Naive B cell (primary cell): Measurements from ENCODE around the gene RAP1B. TPM values are rescaled to one million over a fixed set of nuclear protein-coding genes. Genes with fewer than 3 reads are reported as not detected.
"Not testable (repeated sequence)": the region's sequence is repeated elsewhere in the genome, so short reads cannot be mapped to it uniquely, and the experiment has no call there.

Source experiments
- ATAC-seq, 2 donors: fragments of 150-1000 bp; cut with Tn5 transposase; 2 replicates each; pipeline ENCODE4 v1.10.0; 2021; ENCODE audit warnings: low read depth in 2 of 2, mild to moderate bottlenecking in 2 of 2, moderate library complexity in 2 of 2
- DNase-seq: peaks from one replicate; pipeline ENCODE4 v3.0.0; 2022
- H3K27ac Mint-ChIP-seq, 6 donors: one replicate each; pipeline ENCODE4 v1.8.0; 2020 to 2022; ENCODE audit warnings: mild to moderate bottlenecking in 6 of 6, mixed read lengths in 6 of 6, moderate library complexity in 5 of 6, inconsistent platforms in 2 of 6
- H3K27me3 Mint-ChIP-seq, 3 donors: one replicate each; pipeline ENCODE4 v1.8.0; 2021 to 2022; ENCODE audit warnings: mixed read lengths in 3 of 3, mild to moderate bottlenecking in 1 of 3
- H3K36me3 Mint-ChIP-seq, 2 donors: one replicate each; pipeline ENCODE4 v1.8.0; 2020 to 2022; ENCODE audit warnings: mixed read lengths in 2 of 2, inconsistent platforms in 1 of 2, mild to moderate bottlenecking in 1 of 2
- H3K4me1 Mint-ChIP-seq, 3 donors: one replicate each; pipeline ENCODE4 v1.8.0; 2020 to 2022; ENCODE audit warnings: mixed read lengths in 3 of 3, inconsistent platforms in 1 of 3, mild to moderate bottlenecking in 1 of 3, moderate library complexity in 1 of 3
- H3K4me3 Mint-ChIP-seq, 8 donors: one replicate each; pipeline ENCODE4 v1.8.0; 2020 to 2022; ENCODE audit warnings: mild to moderate bottlenecking in 8 of 8, mixed read lengths in 8 of 8, moderate library complexity in 8 of 8, inconsistent platforms in 2 of 8
- H3K9me3 Mint-ChIP-seq, 7 donors: one replicate each; pipeline ENCODE4 v1.8.0; 2020 to 2022; ENCODE audit warnings: mixed read lengths in 7 of 7, mild to moderate bottlenecking in 5 of 7, inconsistent platforms in 2 of 7, moderate library complexity in 1 of 7
- polyA plus RNA-seq, 6 donors: library from polyadenylated mRNA; unstranded; fragments of 300-500 nt; fragmentation: Illumina TruSeq; gene quantifications; one replicate each; pipeline ENCODE4 v1.2.3, GENCODE V29; 2021; ENCODE audit warnings: low read depth in 6 of 6

Gene RAP1B
- polyA plus RNA-seq, 6 donors from 2014 or later = 311 to 473 (median 344) TPM

DNA sequence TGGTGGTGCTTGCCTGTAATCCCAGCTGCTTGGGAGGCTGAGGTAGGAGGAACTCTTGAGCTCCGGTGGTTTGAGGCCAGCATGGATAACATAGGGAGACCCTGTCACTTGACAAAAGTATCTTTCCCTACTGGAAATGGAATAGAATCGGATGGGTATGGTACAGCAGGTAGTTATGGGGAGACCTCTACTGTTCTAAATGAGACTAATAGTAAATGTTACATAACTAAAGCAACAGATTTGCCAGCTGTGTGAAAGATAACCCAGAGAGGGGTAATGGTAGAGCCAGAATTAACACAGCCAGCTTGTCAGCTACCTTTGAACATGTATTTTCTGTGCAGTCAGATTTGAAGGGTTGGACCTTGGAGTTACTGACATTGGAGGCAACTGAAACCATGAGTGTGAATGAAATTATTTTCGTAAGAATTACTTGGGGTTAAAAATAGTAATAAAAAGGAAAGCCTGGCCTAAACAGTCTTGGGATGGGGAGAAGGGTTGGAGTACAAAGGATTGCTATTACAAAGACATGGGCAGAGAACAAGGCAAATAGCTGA is 54.4 kb downstream of the RAP1B start:
- H3K4me1 Mint-ChIP-seq = peaks cover 7 to 16% (median 14%) of the 10 kb centered on the region in 3 donors
- no peaks in the 10 kb centered on the region for H3K9me3 Mint-ChIP-seq
- no peaks in the 10 kb centered on the region for H3K27me3 Mint-ChIP-seq
- DNase-seq = no peak
- no peaks in the 10 kb centered on the region for H3K36me3 Mint-ChIP-seq
- no peak overlapping the region for H3K4me3 Mint-ChIP-seq
- H3K27ac Mint-ChIP-seq = peak overlapping the region in 5 of 6 donors; percentile 37 to 89 (median 69)
- no peak for ATAC-seq

DNA sequence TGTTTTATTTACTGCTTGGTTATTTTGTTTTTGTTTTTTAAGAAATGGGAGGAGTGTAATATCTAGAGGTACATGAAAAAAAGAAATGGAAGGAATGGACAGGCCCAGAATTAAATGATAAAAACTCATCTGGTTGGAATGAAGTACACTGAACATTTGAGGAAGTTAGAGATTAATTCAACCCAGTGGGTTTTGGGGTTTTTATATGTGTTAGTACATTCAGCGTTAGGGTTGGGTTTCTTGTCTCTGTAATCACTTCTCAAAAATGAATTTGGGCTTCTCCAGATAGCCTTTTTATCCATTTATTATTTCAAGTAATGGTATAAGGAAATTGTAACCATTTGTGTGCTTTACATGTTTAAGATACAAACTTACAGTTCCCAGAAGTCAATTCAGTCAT is 56.6 kb downstream of the RAP1B start:
- ATAC-seq (peak; percentile 51 to 53), DNase-seq (no peak)
- Mint-ChIP-seq H3K4me3 (no peak overlapping the region), H3K27me3 (no peaks in the 10 kb centered on the region), H3K27ac (peak overlapping the region in 3 of 6 donors; percentile 21 to 87 (median 31)), H3K4me1 (peaks cover 7 to 16% (median 14%) of the 10 kb centered on the region in 3 donors), H3K36me3 (no peaks in the 10 kb centered on the region), H3K9me3 (no peaks in the 10 kb centered on the region)

DNA sequence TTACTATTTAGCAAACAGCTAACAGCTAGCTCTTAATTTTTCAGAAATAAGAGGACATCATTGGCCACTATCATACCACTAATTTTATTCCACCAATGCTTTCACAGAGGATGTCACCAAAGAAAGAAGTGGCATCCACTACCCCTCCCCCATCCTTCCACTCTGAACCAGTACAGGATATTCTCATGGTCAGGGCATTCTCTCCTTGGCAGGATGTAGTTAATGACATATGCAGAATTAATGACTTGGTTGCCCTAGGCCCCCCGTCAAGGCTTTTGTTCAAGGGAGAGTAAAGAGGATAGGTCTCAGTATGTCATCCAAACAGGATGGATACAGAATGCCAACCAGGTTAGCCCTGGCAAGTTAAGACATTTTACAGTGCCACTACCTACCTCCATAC is 57.2 kb downstream of the RAP1B start:
- no peak for DNase-seq
- no peaks in the 10 kb centered on the region for H3K36me3 Mint-ChIP-seq
- no peak for ATAC-seq
- H3K27ac Mint-ChIP-seq = peak overlapping the region in 2 of 6 donors; percentile 20 to 76
- H3K9me3 Mint-ChIP-seq = no peaks in the 10 kb centered on the region
- H3K4me1 Mint-ChIP-seq = peaks cover 7 to 16% (median 14%) of the 10 kb centered on the region in 3 donors
- H3K4me3 Mint-ChIP-seq = no peak overlapping the region
- H3K27me3 Mint-ChIP-seq = no peaks in the 10 kb centered on the region

DNA sequence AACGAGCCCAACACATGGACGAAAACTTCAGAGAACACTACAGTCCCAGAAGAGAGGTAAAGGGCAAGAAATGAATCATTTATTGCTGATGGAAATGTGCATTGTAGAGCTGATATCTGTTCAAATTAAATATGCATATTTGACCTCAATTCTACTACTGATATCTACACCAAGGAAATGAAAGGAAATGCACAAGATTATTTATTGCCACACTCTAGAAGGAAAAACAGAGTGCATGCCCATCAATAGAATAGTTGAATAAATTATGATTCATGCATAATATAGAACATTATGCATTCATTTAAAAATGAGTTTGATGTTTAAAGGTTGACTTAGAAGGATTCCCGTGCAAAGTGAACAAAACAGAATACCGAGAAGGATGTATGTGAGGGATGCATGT is 60.5 kb downstream of the RAP1B start:
- H3K27me3 Mint-ChIP-seq = no peaks in the 10 kb centered on the region
- peak overlapping the region in 1 of 6 donors; percentile 20 for H3K27ac Mint-ChIP-seq
- DNase-seq (no peak), ATAC-seq (no peak)
- H3K4me1 Mint-ChIP-seq = peaks cover 11 to 17% (median 14%) of the 10 kb centered on the region in 3 donors
- no peaks in the 10 kb centered on the region for H3K9me3 Mint-ChIP-seq
- no peaks in the 10 kb centered on the region for H3K36me3 Mint-ChIP-seq
- H3K4me3 Mint-ChIP-seq = no peak overlapping the region

DNA sequence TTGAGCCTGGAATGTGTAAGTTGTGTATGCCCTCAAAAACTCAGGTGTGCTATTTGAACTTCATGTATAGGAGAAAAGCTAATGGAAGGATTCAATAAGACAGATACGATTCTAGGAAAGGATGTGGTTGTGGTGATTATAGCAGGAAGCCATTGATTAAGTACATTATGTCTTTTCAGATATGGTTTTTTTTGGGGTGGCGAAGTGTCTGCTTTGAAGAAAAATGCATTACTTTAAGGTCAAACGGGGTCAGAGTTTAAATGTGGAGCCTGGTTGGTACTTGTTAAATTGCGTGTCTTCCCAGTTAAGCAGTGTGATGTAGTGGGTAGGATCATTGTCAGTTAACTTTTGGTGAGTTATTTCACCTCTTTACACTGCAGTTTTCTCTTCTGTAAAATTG is 63.1 kb downstream of the RAP1B start:
- DNase-seq (no peak), ATAC-seq (no peak)
- peaks cover 0 to 3% of the 10 kb centered on the region in 2 donors for H3K36me3 Mint-ChIP-seq
- H3K27me3 Mint-ChIP-seq = no peaks in the 10 kb centered on the region
- H3K4me3 Mint-ChIP-seq = no peak overlapping the region
- H3K4me1 Mint-ChIP-seq = peaks cover 0 to 4% (median 4%) of the 10 kb centered on the region in 3 donors
- H3K9me3 Mint-ChIP-seq = no peaks in the 10 kb centered on the region
- no peak overlapping the region for H3K27ac Mint-ChIP-seq

DNA sequence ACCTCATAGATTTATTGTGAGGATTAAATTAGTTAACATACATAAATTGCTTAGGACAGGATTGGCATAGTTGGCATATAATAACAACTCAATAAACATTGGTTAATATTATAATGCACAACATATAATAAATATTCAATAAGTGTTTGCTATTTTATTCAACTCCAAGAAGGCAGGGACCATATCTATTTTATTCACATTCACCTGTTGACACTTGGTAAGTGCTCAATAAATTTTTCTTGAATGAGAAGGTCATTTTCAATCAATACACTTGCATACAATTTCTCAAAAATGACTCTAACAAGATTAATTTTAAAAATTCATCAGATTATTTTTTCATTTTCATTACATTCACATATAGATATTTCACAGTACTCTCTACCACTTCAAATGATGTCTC is 63.7 kb downstream of the RAP1B start:
- Mint-ChIP-seq H3K9me3 (no peaks in the 10 kb centered on the region), H3K4me1 (peaks cover 0 to 4% (median 4%) of the 10 kb centered on the region in 3 donors), H3K27me3 (no peaks in the 10 kb centered on the region), H3K4me3 (no peak overlapping the region), H3K36me3 (peaks cover 0 to 9% of the 10 kb centered on the region in 2 donors), H3K27ac (no peak overlapping the region)
- DNase-seq (no peak), ATAC-seq (no peak)

DNA sequence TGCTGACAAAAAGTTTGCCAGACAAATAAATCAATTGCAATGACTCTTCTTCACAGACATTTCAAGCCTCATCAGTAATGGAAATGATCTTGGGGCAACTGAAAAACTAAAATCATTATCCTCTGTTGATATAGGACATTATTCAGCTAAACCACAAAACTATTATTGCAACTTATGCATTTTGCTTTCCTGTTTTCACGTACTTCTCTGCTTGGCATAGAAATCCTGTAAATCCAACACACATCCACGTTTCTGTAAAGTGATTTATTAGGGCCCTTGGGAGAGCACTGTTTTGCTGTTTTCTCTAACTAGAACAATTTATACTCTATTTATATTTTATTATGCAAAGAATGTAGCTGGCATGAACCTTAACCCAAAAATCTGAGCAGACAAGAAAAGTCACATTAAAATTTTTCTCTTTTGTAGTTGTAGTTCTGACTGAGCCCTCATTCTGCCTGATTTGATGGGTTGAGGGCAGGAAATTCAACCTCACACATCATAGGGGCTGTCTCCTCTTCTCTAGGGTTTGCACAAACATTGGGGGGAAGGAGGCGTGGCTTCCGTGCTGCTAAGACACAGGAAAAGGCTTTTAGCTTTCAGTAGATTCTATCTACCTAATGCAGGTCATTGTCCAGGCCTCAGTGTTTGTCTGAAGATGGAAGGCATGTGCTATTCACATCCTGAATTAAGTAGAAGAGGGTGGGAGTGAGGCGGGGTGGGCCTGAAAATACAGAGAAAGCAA is 64.6 kb downstream of the RAP1B start:
- H3K36me3 Mint-ChIP-seq = peaks cover 0 to 12% of the 10 kb centered on the region in 2 donors
- H3K27me3 Mint-ChIP-seq = no peaks in the 10 kb centered on the region
- peak overlapping the region in 1 of 6 donors; percentile 19 for H3K27ac Mint-ChIP-seq
- DNase-seq (no peak), ATAC-seq (no peak)
- H3K4me1 Mint-ChIP-seq = peaks cover 0 to 4% (median 4%) of the 10 kb centered on the region in 3 donors
- H3K4me3 Mint-ChIP-seq = peak overlapping the region in 1 of 8 donors; percentile 18
- H3K9me3 Mint-ChIP-seq = no peaks in the 10 kb centered on the region

DNA sequence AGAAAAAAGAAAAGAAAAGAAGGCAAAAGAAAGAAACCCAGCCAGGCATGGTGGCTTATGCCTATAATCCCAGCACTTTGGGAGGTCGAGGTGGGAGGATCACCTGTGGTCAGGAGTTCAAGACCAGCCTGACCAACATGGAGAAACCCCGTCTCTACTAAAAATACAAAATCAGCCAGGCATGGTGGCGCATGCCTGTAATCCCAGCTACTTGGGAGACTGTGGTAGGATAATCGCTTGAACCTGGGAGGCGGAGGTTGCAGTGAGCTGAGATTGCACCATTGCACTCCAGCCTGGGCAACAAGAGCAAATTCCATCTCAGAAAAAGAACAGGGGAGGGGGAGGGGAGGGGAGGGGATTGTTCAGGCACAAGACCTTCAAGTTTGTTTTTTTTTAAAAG is 66.2 kb downstream of the RAP1B start:
- H3K9me3 Mint-ChIP-seq, H3K4me1 Mint-ChIP-seq, ATAC-seq, H3K27ac Mint-ChIP-seq, H3K4me3 Mint-ChIP-seq, DNase-seq, H3K27me3 Mint-ChIP-seq: not testable (repeated sequence)
- H3K36me3 Mint-ChIP-seq = peaks cover 0 to 12% of the 10 kb centered on the region in 2 donors

DNA sequence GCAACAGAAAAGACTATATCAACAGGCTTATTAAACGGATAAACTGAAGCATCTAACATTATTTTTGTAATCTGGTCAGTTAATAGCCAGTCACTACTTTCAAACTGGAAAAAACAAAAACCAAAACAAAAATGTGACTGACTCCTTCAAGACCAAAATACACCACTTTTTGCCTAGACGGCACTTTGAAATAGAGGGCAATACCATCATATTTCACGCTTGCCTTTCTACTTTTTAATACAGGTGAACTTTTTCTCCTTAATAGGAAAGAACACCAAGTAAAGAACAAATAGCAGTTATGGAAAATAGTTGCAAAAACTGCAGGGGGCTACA is 75.5 kb downstream of the RAP1B start:
- Mint-ChIP-seq H3K27me3 (no peaks in the 10 kb centered on the region), H3K4me3 (peak overlapping the region; percentile 97 to 100 (median 98)), H3K36me3 (peaks cover 0 to 12% of the 10 kb centered on the region in 2 donors), H3K27ac (peak overlapping the region; percentile 95 to 99 (median 98)), H3K9me3 (no peaks in the 10 kb centered on the region), H3K4me1 (peaks cover 17 to 37% (median 20%) of the 10 kb centered on the region in 3 donors)
- no peak for DNase-seq
- ATAC-seq = no peak

DNA sequence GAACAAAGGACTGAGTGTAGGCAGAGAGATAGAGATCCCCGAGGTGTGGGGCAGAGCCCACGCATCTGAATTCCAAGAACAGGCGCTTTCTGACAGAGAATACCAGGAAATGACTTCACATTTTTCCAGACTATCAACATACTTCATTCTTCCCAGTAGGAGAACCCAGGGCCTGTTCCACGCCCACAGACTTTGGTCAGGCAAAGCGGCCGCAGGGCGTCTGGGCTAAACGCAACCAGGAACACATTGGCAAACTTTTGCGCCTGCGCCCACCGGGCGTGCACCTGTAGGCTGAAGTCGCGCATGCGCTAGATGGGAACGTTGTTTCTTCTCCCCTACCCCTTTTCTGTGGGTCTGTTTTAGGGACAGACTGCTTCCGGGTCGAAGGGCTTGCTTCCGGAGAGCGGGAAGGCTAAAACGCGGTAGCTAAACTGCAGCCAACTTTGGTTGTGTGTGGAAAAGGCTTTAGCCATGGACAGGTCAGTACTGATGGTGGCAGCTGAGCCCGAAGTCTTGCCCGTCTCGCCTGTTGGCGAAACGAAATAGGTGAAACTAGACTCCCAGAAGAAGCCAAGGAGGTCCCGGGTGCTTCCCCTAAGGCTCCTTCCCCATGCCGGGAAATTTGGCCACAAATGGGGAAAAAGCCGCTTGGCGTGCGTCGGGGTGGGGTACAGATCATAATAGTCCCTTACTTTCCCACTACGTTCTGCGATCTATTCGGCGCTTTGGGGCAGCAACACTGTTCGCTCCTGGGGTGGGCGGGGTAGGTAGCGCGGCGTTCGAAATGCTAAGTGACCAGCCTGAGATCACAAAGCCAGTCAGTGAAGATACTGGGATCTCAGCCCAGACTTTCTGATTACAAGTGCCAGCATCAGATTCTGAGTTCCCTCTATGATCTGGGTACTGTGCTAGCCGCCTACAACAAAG is 76.2 kb downstream of the RAP1B start, which contains the start of gene NUP107:
Gene NUP107, plus strand, starts transcription at position 384 of the 927 bp plus-strand sequence. Its CDS starts 88 bp downstream, at position 472.
- Mint-ChIP-seq H3K27me3 (no peaks in the 10 kb centered on the region), H3K9me3 (no peaks in the 10 kb centered on the region), H3K27ac (peak within 1 kb of the TSS; percentile 95 to 99 (median 98)), H3K4me3 (peak within 1 kb of the TSS; percentile 97 to 100 (median 98)), H3K4me1 (peaks cover 14 to 37% (median 20%) of the 10 kb centered on the region in 3 donors), H3K36me3 (peaks cover 0 to 12% of the 10 kb centered on the region in 2 donors)
- DNase-seq (peak; percentile 94), ATAC-seq (peak; percentile 95 to 96)

DNA sequence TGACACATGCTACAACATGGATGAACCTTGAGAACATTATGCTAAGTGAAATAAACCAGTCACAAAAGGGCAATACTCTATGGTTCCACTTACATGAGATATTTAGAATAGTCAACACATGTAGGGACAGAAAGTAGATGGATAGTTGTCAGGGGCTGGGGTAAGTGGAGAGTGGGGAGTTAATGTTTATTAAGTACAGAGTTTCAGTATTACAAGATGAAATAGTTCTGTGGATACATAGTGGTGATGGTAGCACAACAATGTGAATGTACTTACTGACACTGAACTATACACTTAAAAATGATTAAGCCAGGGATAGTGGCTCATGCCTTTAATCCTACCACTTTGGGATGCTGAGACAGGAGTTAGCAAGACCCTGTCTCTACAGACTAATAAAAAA is 84.8 kb downstream of the RAP1B start:
- Mint-ChIP-seq H3K4me3 (no peak overlapping the region), H3K27me3 (no peaks in the 10 kb centered on the region), H3K36me3 (peaks cover 24 to 34% of the 10 kb centered on the region in 2 donors), H3K4me1 (no peaks in the 10 kb centered on the region), H3K27ac (no peak overlapping the region), H3K9me3 (no peaks in the 10 kb centered on the region)
- DNase-seq (no peak), ATAC-seq (no peak)

DNA sequence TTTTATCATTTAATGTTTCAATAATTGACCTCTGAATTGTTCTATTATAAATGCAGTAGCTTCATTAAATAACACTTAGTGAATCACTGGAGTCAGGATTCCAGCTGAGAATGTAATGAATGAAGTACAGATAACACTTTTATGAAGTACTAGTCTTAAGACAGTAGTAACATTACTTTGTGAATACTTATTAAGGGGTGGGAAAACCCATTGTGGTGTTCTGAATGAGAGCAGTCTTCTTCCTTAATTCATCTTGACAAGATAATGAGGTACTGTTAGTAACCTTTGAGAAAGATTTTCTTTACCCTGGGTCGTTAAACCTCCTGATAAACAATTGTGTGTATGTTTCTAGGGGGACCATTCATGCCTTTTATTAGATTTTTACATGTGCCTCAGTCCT is 88.8 kb downstream of the RAP1B start:
- Mint-ChIP-seq H3K9me3 (no peaks in the 10 kb centered on the region), H3K4me3 (no peak overlapping the region), H3K27ac (peak overlapping the region in 1 of 6 donors; percentile 65), H3K4me1 (no peaks in the 10 kb centered on the region), H3K27me3 (no peaks in the 10 kb centered on the region), H3K36me3 (peaks cover 22 to 34% of the 10 kb centered on the region in 2 donors)
- ATAC-seq (no peak), DNase-seq (no peak)
